Glutamatergic neuron (in vitro differentiated cells): ENCODE results near the gene TBC1D5. TPM values are rescaled to one million over a fixed set of nuclear protein-coding genes. Genes with fewer than 3 reads are reported as not detected.
A peak's percentile ranks its signal among the peaks of the same experiment; 100 is the strongest.
"Not testable (repeated sequence)": the region's sequence is repeated elsewhere in the genome, so short reads cannot be mapped to it uniquely, and the experiment has no call there.

Source experiments
- DNase-seq: peaks from one replicate; pipeline ENCODE4 v3.0.0; 2022
- H3K27ac Mint-ChIP-seq: one replicate; pipeline ENCODE4 v1.8.0; 2020; ENCODE audit warnings: mild to moderate bottlenecking, mixed read lengths, inconsistent platforms; ENCODE audit not compliant: unreplicated experiment
- H3K27me3 Mint-ChIP-seq: one replicate; pipeline ENCODE4 v1.8.0; 2020; ENCODE audit warnings: mild to moderate bottlenecking, moderate library complexity, mixed read lengths, inconsistent platforms; ENCODE audit not compliant: unreplicated experiment
- H3K36me3 Mint-ChIP-seq: one replicate; pipeline ENCODE4 v1.8.0; 2020; ENCODE audit warnings: mild to moderate bottlenecking, mixed read lengths, inconsistent platforms; ENCODE audit not compliant: unreplicated experiment
- H3K4me1 Mint-ChIP-seq: one replicate; pipeline ENCODE4 v1.8.0; 2020; ENCODE audit warnings: mild to moderate bottlenecking, low read depth, mixed read lengths, inconsistent platforms; ENCODE audit not compliant: unreplicated experiment
- H3K4me3 Mint-ChIP-seq: one replicate; pipeline ENCODE4 v1.8.0; 2020; ENCODE audit warnings: mild to moderate bottlenecking, mixed read lengths, inconsistent platforms; ENCODE audit not compliant: unreplicated experiment
- H3K9me3 Mint-ChIP-seq: one replicate; pipeline ENCODE4 v1.8.0; 2020; ENCODE audit warnings: mild to moderate bottlenecking, moderate library complexity, mixed read lengths, inconsistent platforms; ENCODE audit not compliant: unreplicated experiment
- long read RNA-seq: library from polyadenylated mRNA; unstranded; transcript quantifications from one replicate; pipeline ENCODE4 v2.0.0, GENCODE V29; 2020; ENCODE audit not compliant: unreplicated experiment
- total RNA-seq: library from RNA; stranded (reverse); fragmentation: NEBNext Ultra II Directional; extraction: Animal tissue kit (Norgen Biotek cat#: 25700); gene quantifications from one replicate; pipeline ENCODE4 v1.2.1, GENCODE V29; 2021; ENCODE audit not compliant: unreplicated experiment
- TF ChIP-seq, protein P1 (sequence below): fragments of 200-600 bp; sonication (generic); IDR thresholded peaks from one replicate; pipeline ENCODE4 v1.5.0; 2021; ENCODE audit not compliant: partially characterized antibody, unreplicated experiment

TBC1D5 gene
- total RNA-seq: 40.2 TPM
- long read RNA-seq, partial matches to known transcripts: 2 of 17 reads
- long read RNA-seq, other reads (novel, unspliced or antisense): 14 of 17 reads

DNA sequence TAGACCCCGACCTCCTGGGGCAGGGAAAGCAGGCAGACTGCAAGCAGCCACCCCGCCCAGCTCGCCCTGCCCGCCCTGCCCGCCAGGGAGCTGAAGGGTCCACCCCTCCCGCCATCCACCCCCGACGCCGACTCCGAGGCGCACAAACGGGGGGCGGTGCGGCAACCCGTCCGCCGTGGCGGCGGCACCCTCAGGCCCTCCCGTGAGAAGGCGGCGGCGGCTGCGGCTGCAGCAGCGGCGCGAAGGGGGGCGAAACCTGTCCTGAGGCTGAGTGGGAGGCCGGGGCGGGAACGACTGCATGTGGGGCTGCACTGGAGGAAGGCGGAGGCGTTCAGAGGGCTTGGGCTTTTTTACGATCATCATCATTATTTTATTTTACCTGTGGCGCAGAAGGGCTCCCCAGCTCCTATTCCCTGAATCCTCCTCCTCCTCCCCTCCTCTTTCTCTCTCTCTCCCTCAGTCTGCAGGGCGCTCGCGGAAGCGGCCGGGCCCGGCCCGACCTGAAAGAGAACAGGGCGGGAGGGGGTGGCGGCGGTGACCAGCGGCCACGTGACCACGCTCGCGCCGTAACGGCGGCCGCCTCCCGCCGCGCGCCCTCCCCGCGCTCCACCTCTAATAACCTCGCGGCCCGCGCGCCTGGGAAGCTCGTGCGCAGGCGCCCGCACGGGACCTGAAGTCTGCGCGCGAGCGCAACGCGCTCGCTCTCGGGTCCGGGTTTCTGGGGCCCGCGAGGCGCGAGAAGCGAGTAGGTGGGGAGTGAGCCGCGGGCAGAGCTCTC lies at the start of gene TBC1D5:
TBC1D5 (minus strand) TSS at position 530 of the 778 bp plus-strand sequence. CDS start 234,061 bp downstream, outside the sequence.
- H3K9me3 Mint-ChIP-seq: peaks cover 4% of the 10 kb centered on the region
- H3K4me1 Mint-ChIP-seq: peaks cover 11% of the 10 kb centered on the region
- H3K27ac Mint-ChIP-seq: peak within 1 kb of the TSS; percentile 96
- H3K36me3 Mint-ChIP-seq: no peaks in the 10 kb centered on the region
- no peaks in the 10 kb centered on the region for H3K27me3 Mint-ChIP-seq
- TF ChIP-seq, protein P1, sequence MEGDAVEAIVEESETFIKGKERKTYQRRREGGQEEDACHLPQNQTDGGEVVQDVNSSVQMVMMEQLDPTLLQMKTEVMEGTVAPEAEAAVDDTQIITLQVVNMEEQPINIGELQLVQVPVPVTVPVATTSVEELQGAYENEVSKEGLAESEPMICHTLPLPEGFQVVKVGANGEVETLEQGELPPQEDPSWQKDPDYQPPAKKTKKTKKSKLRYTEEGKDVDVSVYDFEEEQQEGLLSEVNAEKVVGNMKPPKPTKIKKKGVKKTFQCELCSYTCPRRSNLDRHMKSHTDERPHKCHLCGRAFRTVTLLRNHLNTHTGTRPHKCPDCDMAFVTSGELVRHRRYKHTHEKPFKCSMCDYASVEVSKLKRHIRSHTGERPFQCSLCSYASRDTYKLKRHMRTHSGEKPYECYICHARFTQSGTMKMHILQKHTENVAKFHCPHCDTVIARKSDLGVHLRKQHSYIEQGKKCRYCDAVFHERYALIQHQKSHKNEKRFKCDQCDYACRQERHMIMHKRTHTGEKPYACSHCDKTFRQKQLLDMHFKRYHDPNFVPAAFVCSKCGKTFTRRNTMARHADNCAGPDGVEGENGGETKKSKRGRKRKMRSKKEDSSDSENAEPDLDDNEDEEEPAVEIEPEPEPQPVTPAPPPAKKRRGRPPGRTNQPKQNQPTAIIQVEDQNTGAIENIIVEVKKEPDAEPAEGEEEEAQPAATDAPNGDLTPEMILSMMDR: no peak
- peak within 1 kb of the TSS; percentile 94 for H3K4me3 Mint-ChIP-seq
- peak; percentile 96 for DNase-seq

DNA sequence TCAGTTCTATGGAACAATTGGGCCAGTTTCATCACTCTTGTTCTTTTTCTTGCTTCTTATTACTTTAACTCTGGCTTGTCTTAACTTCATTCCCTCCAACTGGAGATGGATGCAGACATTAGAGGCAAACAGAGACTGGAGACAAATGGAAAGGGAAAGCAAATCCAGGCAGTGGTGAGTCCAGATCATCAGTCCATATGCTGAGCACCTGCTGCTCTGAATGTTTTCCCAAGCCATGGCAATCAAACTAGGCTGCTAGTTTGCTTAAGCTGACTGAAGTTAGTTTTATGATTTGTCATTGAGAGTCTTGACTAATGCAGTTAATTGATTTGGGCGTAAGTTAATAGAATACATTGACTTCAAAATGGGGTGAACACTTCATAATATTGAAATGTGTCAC lies 41.0 kb upstream of the TBC1D5 start:
- H3K36me3 Mint-ChIP-seq: no peaks in the 10 kb centered on the region
- no peaks in the 10 kb centered on the region for H3K27me3 Mint-ChIP-seq
- no peak for DNase-seq
- H3K4me1 Mint-ChIP-seq: no peaks in the 10 kb centered on the region
- H3K4me3 Mint-ChIP-seq: no peak overlapping the region
- no peak overlapping the region for H3K27ac Mint-ChIP-seq
- H3K9me3 Mint-ChIP-seq: no peaks in the 10 kb centered on the region
- TF ChIP-seq, protein P1: no peak

GRCh38 chr3:17782751-17783150 lies 40.3 kb upstream of the TBC1D5 start:
- no peaks in the 10 kb centered on the region for H3K27me3 Mint-ChIP-seq
- TF ChIP-seq, protein P1: no peak
- DNase-seq: no peak
- H3K36me3 Mint-ChIP-seq: no peaks in the 10 kb centered on the region
- H3K9me3 Mint-ChIP-seq: no peaks in the 10 kb centered on the region
- H3K4me1 Mint-ChIP-seq: no peaks in the 10 kb centered on the region
- H3K27ac Mint-ChIP-seq: no peak overlapping the region
- no peak overlapping the region for H3K4me3 Mint-ChIP-seq

- not testable (repeated sequence) for H3K36me3 Mint-ChIP-seq, H3K27ac Mint-ChIP-seq, H3K4me3 Mint-ChIP-seq, H3K9me3 Mint-ChIP-seq, H3K4me1 Mint-ChIP-seq, H3K27me3 Mint-ChIP-seq, DNase-seq
Observed at GRCh38 chr3:17780369-17780768, 37.9 kb upstream of the TBC1D5 start.

DNA sequence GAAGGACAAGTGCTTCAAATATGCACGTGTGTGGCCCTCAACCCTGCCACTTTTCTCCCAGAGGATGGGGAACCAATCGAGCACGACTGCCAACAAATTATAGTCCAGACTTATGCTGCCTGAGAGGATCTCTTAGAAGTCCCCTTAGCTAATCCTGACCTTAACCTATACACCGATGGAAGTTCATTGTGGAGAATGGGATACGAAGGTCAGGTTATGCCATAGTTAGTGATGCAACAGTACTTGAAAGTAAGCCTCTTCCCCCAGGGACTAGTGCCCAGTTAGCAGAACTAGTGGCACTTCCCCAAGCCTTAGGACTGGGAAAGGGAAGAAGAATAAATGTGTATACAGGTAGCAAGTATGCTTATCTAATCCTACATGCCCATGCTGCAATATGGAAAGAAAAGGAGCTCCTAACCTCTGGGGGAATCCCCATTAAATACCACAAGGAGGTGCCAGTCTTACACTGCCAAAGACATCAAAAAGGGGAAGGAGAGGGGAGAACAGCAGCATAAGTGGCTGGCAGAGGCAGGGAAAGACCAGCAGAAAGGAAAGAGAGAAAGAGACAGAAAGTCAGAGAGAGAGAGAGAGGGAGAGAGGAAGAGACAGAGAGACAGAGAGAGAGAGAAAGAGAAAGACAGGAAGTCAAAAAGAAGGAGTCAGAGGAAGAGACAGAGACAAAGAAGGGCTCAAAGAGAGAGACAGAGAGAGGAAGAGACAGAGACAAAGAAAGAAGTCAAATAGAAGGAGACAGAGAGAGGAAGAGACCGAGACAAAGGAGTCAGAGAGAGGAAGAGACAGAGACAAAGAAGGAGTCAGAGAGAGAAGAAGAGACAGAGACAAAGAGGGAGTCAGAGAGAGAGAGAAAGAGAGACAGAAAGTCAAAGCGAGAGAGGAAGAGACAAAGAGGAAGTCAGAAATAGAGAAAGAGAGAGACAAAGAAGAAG lies 37.1 kb upstream of the TBC1D5 start:
- H3K36me3 Mint-ChIP-seq, H3K27ac Mint-ChIP-seq, H3K4me1 Mint-ChIP-seq, DNase-seq, H3K9me3 Mint-ChIP-seq, H3K27me3 Mint-ChIP-seq, H3K4me3 Mint-ChIP-seq: not testable (repeated sequence)

DNA sequence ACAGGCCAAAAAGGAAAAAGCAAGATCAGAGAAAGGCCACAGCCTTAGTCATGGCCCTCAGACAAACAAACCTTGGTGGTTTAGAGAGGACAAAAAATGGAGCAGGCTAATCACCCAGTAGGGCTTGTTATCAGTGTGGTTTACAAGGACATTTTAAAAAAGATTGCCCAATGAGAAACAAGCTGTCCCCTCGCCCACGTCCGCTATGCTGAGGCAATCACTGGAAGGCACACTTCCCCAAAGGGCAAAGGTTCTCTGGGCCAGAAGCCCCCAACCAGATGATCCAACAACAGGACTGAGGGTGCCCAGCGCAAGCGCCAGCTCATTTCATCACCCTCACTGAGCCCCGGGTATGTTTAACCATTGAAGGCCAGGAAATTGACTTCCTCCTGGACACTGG lies 34.9 kb upstream of the TBC1D5 start:
- H3K27ac Mint-ChIP-seq, H3K4me1 Mint-ChIP-seq, H3K4me3 Mint-ChIP-seq, H3K36me3 Mint-ChIP-seq, H3K9me3 Mint-ChIP-seq, H3K27me3 Mint-ChIP-seq, DNase-seq: not testable (repeated sequence)
